UCSD-AML1 (cell line): ENCODE results near the gene GLIS2.

ENCODE experiments used
- DNase-seq: peaks from one replicate; lab custom pipeline; 2025; ENCODE audit not compliant: unreplicated experiment; lab: John Stamatoyannopoulos, UW

The GLIS2 gene

GRCh38 chr16:4319454-4320421, 3.9 kb downstream of the GLIS2 start:
- DNase-seq: no peak

- DNase-seq: no peak
These were observed 4.8 kb downstream of the GLIS2 start for GRCh38 chr16:4320571-4321137.

- DNase-seq: no peak
These were observed 5.6 kb downstream of the GLIS2 start for GRCh38 chr16:4321286-4322120.

GRCh38 chr16:4322121-4323052, 6.5 kb downstream of the GLIS2 start:
- DNase-seq: no peak

- no peak for DNase-seq
These were observed 7.4 kb downstream of the GLIS2 start for GRCh38 chr16:4323071-4323844.

GRCh38 chr16:4323845-4324488, 8.1 kb downstream of the GLIS2 start:
- no peak for DNase-seq

GRCh38 chr16:4324492-4325252, 8.8 kb downstream of the GLIS2 start:
- no peak for DNase-seq

- DNase-seq: no peak
These were observed 9.4 kb downstream of the GLIS2 start for GRCh38 chr16:4325253-4325758.

- DNase-seq: no peak
These were observed 11.6 kb downstream of the GLIS2 start for GRCh38 chr16:4327386-4328045.

GRCh38 chr16:4328046-4328781, 12.3 kb downstream of the GLIS2 start:
- peak; percentile 79 for DNase-seq

- no peak for DNase-seq
These were observed 13.2 kb downstream of the GLIS2 start for GRCh38 chr16:4328782-4329775.

- peak; percentile 71 for DNase-seq
These were observed 14.5 kb downstream of the GLIS2 start for GRCh38 chr16:4330277-4330874.

- no peak for DNase-seq
These were observed 16.2 kb downstream of the GLIS2 start for GRCh38 chr16:4332083-4332482.

- DNase-seq: no peak
These were observed 16.9 kb downstream of the GLIS2 start for GRCh38 chr16:4332623-4333307.

- no peak for DNase-seq
These were observed 17.4 kb downstream of the GLIS2 start for GRCh38 chr16:4333308-4333638.
